Gastroesophageal sphincter (tissue), 3 donors: Measurements from ENCODE around the gene KCND3.

Experiments
- EP300 ChIP-seq: sonication (generic); formaldehyde crosslinking; IDR thresholded peaks from one replicate; pipeline ENCODE4 v1.6.1; 2017; ENCODE audit warnings: antibody characterized with exemption, mild to moderate bottlenecking
- POLR2A ChIP-seq, 2 donors: fragments of 450-650 bp; IDR thresholded peaks; one replicate each; pipeline ENCODE4 v1.6.1; 2017; ENCODE audit warnings: antibody characterized with exemption in 2 of 2, mild to moderate bottlenecking in 2 of 2, moderate library complexity in 1 of 2
- POLR2AphosphoS5 ChIP-seq: sonication (generic); formaldehyde crosslinking; IDR thresholded peaks from one replicate; pipeline ENCODE4 v1.6.1; 2017; ENCODE audit warnings: antibody characterized with exemption
- TF ChIP-seq, protein P1 (sequence below), 4 experiments: fragments of 200-600 bp in 2 of 4; fragments of 450-650 bp in 2 of 4; sonication (generic) in 1 of 4; IDR thresholded peaks; one replicate each; pipeline ENCODE4 v1.5.1; 2017 to 2019; ENCODE audit warnings: antibody characterized with exemption in 4 of 4, mild to moderate bottlenecking in 2 of 4, moderate library complexity in 2 of 4

DNA sequence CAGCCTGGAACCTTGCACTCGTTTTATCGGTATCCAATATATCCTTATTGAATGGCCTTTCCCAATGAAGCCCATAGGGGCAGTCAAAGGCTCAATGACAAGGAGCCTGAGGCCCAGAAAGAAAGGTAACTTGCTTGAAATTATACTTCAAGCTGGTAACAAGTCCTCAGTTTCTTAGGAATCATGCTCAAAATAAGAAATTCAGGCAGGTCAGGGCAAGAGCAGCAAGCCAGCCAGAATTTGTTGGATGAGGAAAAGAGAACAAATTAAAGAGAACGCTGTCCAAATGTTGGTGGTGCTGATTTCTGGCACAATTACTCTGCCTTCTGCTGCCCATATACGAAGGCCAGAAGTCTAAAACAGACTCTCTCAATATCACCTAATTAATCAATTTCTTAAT is 156.1 kb downstream of the KCND3 start:
- TF ChIP-seq POLR2A (IDR thresholded peaks at IDR 0.05) (no peak), POLR2AphosphoS5 (no peak), EP300 (no peak)
- TF ChIP-seq, protein P1, sequence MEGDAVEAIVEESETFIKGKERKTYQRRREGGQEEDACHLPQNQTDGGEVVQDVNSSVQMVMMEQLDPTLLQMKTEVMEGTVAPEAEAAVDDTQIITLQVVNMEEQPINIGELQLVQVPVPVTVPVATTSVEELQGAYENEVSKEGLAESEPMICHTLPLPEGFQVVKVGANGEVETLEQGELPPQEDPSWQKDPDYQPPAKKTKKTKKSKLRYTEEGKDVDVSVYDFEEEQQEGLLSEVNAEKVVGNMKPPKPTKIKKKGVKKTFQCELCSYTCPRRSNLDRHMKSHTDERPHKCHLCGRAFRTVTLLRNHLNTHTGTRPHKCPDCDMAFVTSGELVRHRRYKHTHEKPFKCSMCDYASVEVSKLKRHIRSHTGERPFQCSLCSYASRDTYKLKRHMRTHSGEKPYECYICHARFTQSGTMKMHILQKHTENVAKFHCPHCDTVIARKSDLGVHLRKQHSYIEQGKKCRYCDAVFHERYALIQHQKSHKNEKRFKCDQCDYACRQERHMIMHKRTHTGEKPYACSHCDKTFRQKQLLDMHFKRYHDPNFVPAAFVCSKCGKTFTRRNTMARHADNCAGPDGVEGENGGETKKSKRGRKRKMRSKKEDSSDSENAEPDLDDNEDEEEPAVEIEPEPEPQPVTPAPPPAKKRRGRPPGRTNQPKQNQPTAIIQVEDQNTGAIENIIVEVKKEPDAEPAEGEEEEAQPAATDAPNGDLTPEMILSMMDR (IDR thresholded peaks at IDR 0.05), result no peak
